H9 (cell line): Measurements from ENCODE around the gene KIF3B. TPM values are rescaled to one million over a fixed set of nuclear protein-coding genes. Genes with fewer than 3 reads are reported as not detected.

Experiments
- DNase-seq: peaks from one replicate; pipeline ENCODE4 v3.0.0-alpha.2; 2017
- H2AFZ ChIP-seq: one replicate; pipeline ENCODE4 v1.6.1; 2013; ENCODE audit warnings: mild to moderate bottlenecking, low read length, control low read depth, moderate library complexity
- H2AK5ac ChIP-seq: 2 replicates; pipeline ENCODE4 v1.6.1; 2013; ENCODE audit warnings: low read length, control low read depth, mixed read lengths; ENCODE audit not compliant: insufficient read length
- H2BK120ac ChIP-seq: one replicate; pipeline ENCODE4 v1.6.1; 2013; ENCODE audit warnings: low read depth, mild to moderate bottlenecking, low read length, control low read depth, inconsistent platforms; ENCODE audit not compliant: poor library complexity, severe bottlenecking
- H2BK12ac ChIP-seq: 2 replicates; pipeline ENCODE4 v1.6.1; 2013; ENCODE audit warnings: low read length, control low read depth, mixed read lengths, low read depth; ENCODE audit not compliant: insufficient read length
- H2BK15ac ChIP-seq: 2 replicates; pipeline ENCODE4 v1.6.1; 2013; ENCODE audit warnings: low read depth, low read length, control low read depth
- H2BK20ac ChIP-seq: one replicate; pipeline ENCODE4 v1.6.1; 2013; ENCODE audit warnings: low read depth, mild to moderate bottlenecking, low read length, control low read depth, inconsistent platforms; ENCODE audit not compliant: poor library complexity, severe bottlenecking
- H2BK5ac ChIP-seq: 2 replicates; pipeline ENCODE4 v1.6.1; 2013; ENCODE audit warnings: low read length, control low read depth, mixed read lengths; ENCODE audit not compliant: insufficient read length
- H3K14ac ChIP-seq: 2 replicates; pipeline ENCODE4 v1.6.1; 2013; ENCODE audit warnings: low read length, control low read depth; ENCODE audit not compliant: insufficient read depth
- H3K18ac ChIP-seq: 2 replicates; pipeline ENCODE4 v1.6.1; 2013; ENCODE audit warnings: low read depth, mild to moderate bottlenecking, mixed read lengths, low read length, control low read depth; ENCODE audit not compliant: insufficient read length
- H3K23ac ChIP-seq: 2 replicates; pipeline ENCODE4 v1.6.1; 2013; ENCODE audit warnings: low read length, control low read depth, mixed read lengths, low read depth; ENCODE audit not compliant: insufficient read length
- H3K23me2 ChIP-seq: 2 replicates; pipeline ENCODE4 v1.6.1; 2013; ENCODE audit warnings: low read depth, mild to moderate bottlenecking, mixed read lengths, low read length, control low read depth; ENCODE audit not compliant: insufficient read length, poor library complexity, severe bottlenecking
- H3K27ac ChIP-seq: 2 replicates; pipeline ENCODE4 v1.5.1; 2013; ENCODE audit warnings: low read length, control low read depth, mixed read lengths, low read depth; ENCODE audit not compliant: insufficient read length
- H3K27me3 ChIP-seq: 2 replicates; pipeline ENCODE4 v1.6.1; 2013; ENCODE audit warnings: low read length, control low read depth, inconsistent platforms; ENCODE audit not compliant: insufficient read depth
- H3K4ac ChIP-seq: 2 replicates; pipeline ENCODE4 v1.6.1; 2013; ENCODE audit warnings: low read depth, mild to moderate bottlenecking, control low read depth, inconsistent platforms, low read length, moderate library complexity
- H3K4me1 ChIP-seq: 2 replicates; pipeline ENCODE4 v1.6.1; 2013; ENCODE audit warnings: low read length, control low read depth, inconsistent platforms; ENCODE audit not compliant: insufficient read depth
- H3K4me2 ChIP-seq: 2 replicates; pipeline ENCODE4 v1.6.1; 2013; ENCODE audit warnings: low read length, control low read depth, mixed read lengths; ENCODE audit not compliant: insufficient read length, insufficient read depth
- H3K56ac ChIP-seq: 2 replicates; pipeline ENCODE4 v1.6.1; 2013; ENCODE audit warnings: low read depth, mild to moderate bottlenecking, mixed read lengths, low read length, control low read depth; ENCODE audit not compliant: insufficient read length
- H3K79me1 ChIP-seq: 2 replicates; pipeline ENCODE4 v1.6.1; 2013; ENCODE audit warnings: low read depth, mild to moderate bottlenecking, moderate library complexity, low read length, control low read depth, inconsistent platforms; ENCODE audit not compliant: insufficient read depth, poor library complexity, severe bottlenecking
- H3K79me2 ChIP-seq: 2 replicates; pipeline ENCODE4 v1.6.1; 2013; ENCODE audit warnings: low read length, control low read depth, inconsistent platforms; ENCODE audit not compliant: insufficient read depth
- H3K9ac ChIP-seq: 2 replicates; pipeline ENCODE4 v1.6.1; 2013; ENCODE audit warnings: low read length, control low read depth, mixed read lengths; ENCODE audit not compliant: insufficient read length; ENCODE audit errors: extremely low read depth
- H3K9me3 ChIP-seq: one replicate; pipeline ENCODE4 v1.6.1; 2013; ENCODE audit warnings: low read depth, low read length, inconsistent platforms; ENCODE audit not compliant: control insufficient read depth
- H3T11ph ChIP-seq: one replicate; pipeline ENCODE4 v1.6.1; 2013; ENCODE audit warnings: mild to moderate bottlenecking, low read length, control low read depth, inconsistent platforms
- H4K20me1 ChIP-seq: one replicate; pipeline ENCODE4 v1.6.1; 2013; ENCODE audit not compliant: control insufficient read depth, insufficient read length, insufficient read depth
- H4K5ac ChIP-seq: 2 replicates; pipeline ENCODE4 v1.6.1; 2013; ENCODE audit warnings: low read depth, mild to moderate bottlenecking, mixed read lengths, low read length, control low read depth; ENCODE audit not compliant: insufficient read length
- H4K8ac ChIP-seq: replicated peaks from 2 replicates; pipeline ENCODE4 v1.6.1; 2013; ENCODE audit warnings: low read length, control low read depth, mixed read lengths, low read depth; ENCODE audit not compliant: insufficient read length
- H4K91ac ChIP-seq: 2 replicates; pipeline ENCODE4 v1.6.1; 2013; ENCODE audit warnings: low read depth, mild to moderate bottlenecking, moderate library complexity, mixed read lengths, low read length, control low read depth; ENCODE audit not compliant: insufficient read length
- H3K27ac Mint-ChIP-seq, 3 experiments: 2 replicates in 2 of 3; 3 replicates in 1 of 3; pipeline ENCODE4 v1.8.0; 2020 to 2021; ENCODE audit warnings: mixed read lengths in 3 of 3, mild to moderate bottlenecking in 1 of 3, moderate library complexity in 1 of 3
- H3K27me3 Mint-ChIP-seq: 2 replicates; pipeline ENCODE4 v1.8.0; 2021; ENCODE audit warnings: low read depth, mild to moderate bottlenecking, moderate library complexity, mixed read lengths
- H3K36me3 Mint-ChIP-seq, 3 experiments: 2 replicates in 2 of 3; 3 replicates in 1 of 3; pipeline ENCODE4 v1.8.0; 2020 to 2021; ENCODE audit warnings: low read depth in 3 of 3, mixed read lengths in 3 of 3; ENCODE audit not compliant: insufficient read depth in 1 of 3
- H3K4me1 Mint-ChIP-seq, 2 experiments: 2 replicates each; pipeline ENCODE4 v1.8.0; 2020; ENCODE audit warnings: mixed read lengths in 2 of 2
- H3K4me3 Mint-ChIP-seq, 2 experiments: 2 replicates in 1 of 2; 3 replicates in 1 of 2; pipeline ENCODE4 v1.8.0; 2020 to 2021; ENCODE audit warnings: mild to moderate bottlenecking in 2 of 2, mixed read lengths in 2 of 2, moderate library complexity in 1 of 2
- H3K9me3 Mint-ChIP-seq, 2 experiments: 2 replicates in 1 of 2; 3 replicates in 1 of 2; pipeline ENCODE4 v1.8.0; 2020; ENCODE audit warnings: mild to moderate bottlenecking in 2 of 2, mixed read lengths in 2 of 2, moderate library complexity in 1 of 2
- total RNA-seq: library from RNA; stranded (reverse); gene quantifications from 2 replicates; pipeline ENCODE4 v1.2.1, GENCODE V29; 2021
- TF ChIP-seq, protein P1 (sequence below): fragments of 200-600 bp; sonication (generic); conservative IDR thresholded peaks from 3 replicates; pipeline ENCODE4 v1.8.0; 2021; ENCODE audit warnings: antibody characterized with exemption, mild to moderate bottlenecking

Gene KIF3B
- total RNA-seq, 1 experiment from 2014 or later: 29.7 TPM

DNA sequence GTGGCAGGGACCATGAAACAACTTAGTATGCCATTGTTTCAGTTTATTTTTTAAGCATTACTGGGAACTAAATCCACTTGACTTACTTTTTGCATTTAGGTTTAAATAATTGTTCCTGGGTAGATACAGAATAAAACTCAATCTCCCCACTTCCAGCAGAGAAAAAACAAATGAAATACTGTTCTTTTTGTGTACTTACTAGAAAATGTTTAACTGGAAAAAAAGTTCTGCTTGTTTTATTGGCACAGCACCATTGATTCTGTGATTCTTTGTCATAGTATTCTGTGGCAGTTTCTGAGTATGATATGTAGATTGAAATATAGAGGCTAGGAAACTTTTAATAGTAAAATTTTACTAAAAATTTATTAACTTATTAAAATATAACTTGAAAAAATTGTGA lies 90.9 kb downstream of the KIF3B start:
- no peak overlapping the region for H3K4me2 ChIP-seq
- H3K9me3 ChIP-seq: no peaks in the 10 kb centered on the region

More for the DNA sequence above, 90.9 kb downstream of the KIF3B start:
- H3K27me3 Mint-ChIP-seq: peaks cover 45% of the 10 kb centered on the region
- H3K36me3 Mint-ChIP-seq: peaks cover 0 to 10% (median 0%) of the 10 kb centered on the region in 3 experiments; a peak in 1 of 7 replicates
- no peak overlapping the region for H3K23ac ChIP-seq
- no peaks in the 10 kb centered on the region for H4K20me1 ChIP-seq
- no peak overlapping the region for H3K27ac Mint-ChIP-seq
- no peak overlapping the region for H4K8ac ChIP-seq
- H2BK5ac ChIP-seq: no peak overlapping the region
- no peaks in the 10 kb centered on the region for H3K79me2 ChIP-seq
- H3K14ac ChIP-seq: no peak overlapping the region
- TF ChIP-seq, protein P1, sequence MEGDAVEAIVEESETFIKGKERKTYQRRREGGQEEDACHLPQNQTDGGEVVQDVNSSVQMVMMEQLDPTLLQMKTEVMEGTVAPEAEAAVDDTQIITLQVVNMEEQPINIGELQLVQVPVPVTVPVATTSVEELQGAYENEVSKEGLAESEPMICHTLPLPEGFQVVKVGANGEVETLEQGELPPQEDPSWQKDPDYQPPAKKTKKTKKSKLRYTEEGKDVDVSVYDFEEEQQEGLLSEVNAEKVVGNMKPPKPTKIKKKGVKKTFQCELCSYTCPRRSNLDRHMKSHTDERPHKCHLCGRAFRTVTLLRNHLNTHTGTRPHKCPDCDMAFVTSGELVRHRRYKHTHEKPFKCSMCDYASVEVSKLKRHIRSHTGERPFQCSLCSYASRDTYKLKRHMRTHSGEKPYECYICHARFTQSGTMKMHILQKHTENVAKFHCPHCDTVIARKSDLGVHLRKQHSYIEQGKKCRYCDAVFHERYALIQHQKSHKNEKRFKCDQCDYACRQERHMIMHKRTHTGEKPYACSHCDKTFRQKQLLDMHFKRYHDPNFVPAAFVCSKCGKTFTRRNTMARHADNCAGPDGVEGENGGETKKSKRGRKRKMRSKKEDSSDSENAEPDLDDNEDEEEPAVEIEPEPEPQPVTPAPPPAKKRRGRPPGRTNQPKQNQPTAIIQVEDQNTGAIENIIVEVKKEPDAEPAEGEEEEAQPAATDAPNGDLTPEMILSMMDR: no peak
- H4K91ac ChIP-seq: no peak overlapping the region
- no peak overlapping the region for H3K9ac ChIP-seq
- H3K9me3 Mint-ChIP-seq: no peaks in the 10 kb centered on the region
- DNase-seq: no peak
- no peak overlapping the region for H3K27ac ChIP-seq
- no peak overlapping the region for H3K56ac ChIP-seq
- no peak overlapping the region for H2BK120ac ChIP-seq
- H3K4me3 Mint-ChIP-seq: no peak overlapping the region
- H2AFZ ChIP-seq: no peak overlapping the region
- H2BK15ac ChIP-seq: no peak overlapping the region
- H2BK20ac ChIP-seq: no peak overlapping the region
- no peak overlapping the region for H3K4ac ChIP-seq
- peaks cover 4 to 11% of the 10 kb centered on the region in 2 experiments; a peak in 3 of 4 replicates for H3K4me1 Mint-ChIP-seq
- no peak overlapping the region for H2AK5ac ChIP-seq
- no peak overlapping the region for H4K5ac ChIP-seq
- no peak overlapping the region for H3K18ac ChIP-seq
- no peaks in the 10 kb centered on the region for H3K23me2 ChIP-seq
- H2BK12ac ChIP-seq: no peak overlapping the region
- no peaks in the 10 kb centered on the region for H3K4me1 ChIP-seq
- H3K79me1 ChIP-seq: no peaks in the 10 kb centered on the region
- no peak overlapping the region for H3T11ph ChIP-seq
- peaks cover 10% of the 10 kb centered on the region for H3K27me3 ChIP-seq
